Tibial artery (tissue), 4 donors: Measurements from ENCODE around the gene FGD4.
"Not testable (repeated sequence)": the region's sequence is repeated elsewhere in the genome, so short reads cannot be mapped to it uniquely, and the experiment has no call there.

Source experiments
- DNase-seq, 2 donors: peaks; one replicate each; pipeline ENCODE4 v3.0.0-alpha.2; 2019
- H3K27ac ChIP-seq, 2 donors: fragments of 200-600 bp; sonication (generic) in 1 of 2; 1 replicate in 1 of 2; 2 replicates in 1 of 2; pipeline ENCODE4 v1.5.1; 2018 to 2019; ENCODE audit warnings: mild to moderate bottlenecking in 1 of 2
- H3K27me3 ChIP-seq, 2 donors: fragments of 200-600 bp; sonication (generic) in 1 of 2; one replicate each; pipeline versions ENCODE4 v1.5.1 to v1.6.0; 2016 to 2019
- H3K36me3 ChIP-seq, 3 donors: fragments of 200-600 bp; sonication (generic) in 2 of 3; one replicate each; pipeline ENCODE4 v1.5.1; 2016 to 2019; ENCODE audit warnings: mild to moderate bottlenecking in 2 of 3
- H3K4me1 ChIP-seq, 4 donors: fragments of 200-600 bp; sonication (generic) in 2 of 4; 1 replicate in 3 of 4; 2 replicates in 1 of 4; pipeline ENCODE4 v1.5.1; 2016 to 2019
- H3K4me3 ChIP-seq, 2 donors: fragments of 200-600 bp; sonication (generic) in 1 of 2; 1 replicate in 1 of 2; 2 replicates in 1 of 2; pipeline ENCODE4 v1.5.1; 2018 to 2019; ENCODE audit warnings: mild to moderate bottlenecking in 2 of 2
- H3K9me3 ChIP-seq, 3 donors: fragments of 200-600 bp; sonication (generic) in 1 of 3; one replicate each; pipeline ENCODE4 v1.5.1; 2016 to 2019
- CTCF ChIP-seq, 2 experiments: fragments of 200-600 bp in 1 of 2; fragments of 450-650 bp in 1 of 2; IDR thresholded peaks; one replicate each; pipeline ENCODE4 v1.5.1; 2017 to 2019; ENCODE audit warnings: antibody characterized with exemption in 2 of 2, mild to moderate bottlenecking in 1 of 2, moderate library complexity in 1 of 2
- intact Hi-C: fragments of 100-400 bp; cut with DNase I; formaldehyde crosslinking; loops from one replicate; pipeline ENCODE4 v1.15.0; 2023; ENCODE audit warnings: low total_unique reads

FGD4 gene

GRCh38 chr12:32507942-32508320 is 108.6 kb downstream of the FGD4 start:
- Histone ChIP-seq H3K9me3 (no peaks in the 10 kb centered on the region), H3K27ac (no peak overlapping the region), H3K4me1 (peaks cover 0 to 17% (median 6%) of the 10 kb centered on the region in 4 donors), H3K36me3 (no peaks in the 10 kb centered on the region), H3K27me3 (no peaks in the 10 kb centered on the region), H3K4me3 (no peak overlapping the region)
- no peak for TF ChIP-seq CTCF (IDR thresholded peaks at IDR 0.05)
- intact Hi-C loops: no loop called here
- no peak for DNase-seq

DNA sequence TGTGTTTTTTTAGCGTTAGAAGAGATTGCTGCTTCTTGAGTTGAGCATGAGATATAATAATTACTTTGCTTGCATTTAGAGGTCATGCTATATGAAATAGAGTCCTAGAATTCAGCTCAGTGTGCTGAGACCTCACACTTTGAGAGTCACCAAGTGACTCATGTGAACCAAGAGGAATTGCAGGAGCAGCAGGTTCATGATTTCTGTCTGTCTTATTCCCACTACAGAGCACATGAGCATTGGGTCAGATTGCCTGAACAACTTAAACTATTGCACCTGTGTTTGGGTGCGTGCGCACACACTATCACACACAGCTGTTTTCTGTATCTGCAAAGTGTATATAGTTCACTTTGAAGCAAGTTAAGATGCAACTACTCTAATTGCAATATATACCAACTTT is 109.3 kb downstream of the FGD4 start:
- peaks cover 0 to 10% (median 3%) of the 10 kb centered on the region in 4 donors for H3K4me1 ChIP-seq
- no peak for DNase-seq
- no peaks in the 10 kb centered on the region for H3K36me3 ChIP-seq
- no peak for TF ChIP-seq CTCF (IDR thresholded peaks at IDR 0.05)
- no peak overlapping the region for H3K27ac ChIP-seq
- no peaks in the 10 kb centered on the region for H3K27me3 ChIP-seq
- no peaks in the 10 kb centered on the region for H3K9me3 ChIP-seq
- intact Hi-C loops: no loop called here
- no peak overlapping the region for H3K4me3 ChIP-seq

- no peak for DNase-seq
- intact Hi-C loops: no loop called here
- no peak for TF ChIP-seq CTCF (IDR thresholded peaks at IDR 0.05)
- H3K27ac ChIP-seq: no peak overlapping the region
- H3K4me1 ChIP-seq: peaks cover 0 to 6% (median 2%) of the 10 kb centered on the region in 4 donors
- H3K27me3 ChIP-seq: no peaks in the 10 kb centered on the region
- H3K9me3 ChIP-seq: no peaks in the 10 kb centered on the region
- no peaks in the 10 kb centered on the region for H3K36me3 ChIP-seq
- H3K4me3 ChIP-seq: no peak overlapping the region
These were observed 110.2 kb downstream of the FGD4 start for GRCh38 chr12:32509328-32510091.

- H3K9me3 ChIP-seq, H3K27me3 ChIP-seq, H3K4me3 ChIP-seq, DNase-seq, H3K36me3 ChIP-seq, intact Hi-C loops, H3K27ac ChIP-seq: not testable (repeated sequence)
- H3K4me1 ChIP-seq: peaks cover 0 to 11% (median 0%) of the 10 kb centered on the region in 4 donors
These were observed 112.6 kb downstream of the FGD4 start for GRCh38 chr12:32511976-32512375.

DNA sequence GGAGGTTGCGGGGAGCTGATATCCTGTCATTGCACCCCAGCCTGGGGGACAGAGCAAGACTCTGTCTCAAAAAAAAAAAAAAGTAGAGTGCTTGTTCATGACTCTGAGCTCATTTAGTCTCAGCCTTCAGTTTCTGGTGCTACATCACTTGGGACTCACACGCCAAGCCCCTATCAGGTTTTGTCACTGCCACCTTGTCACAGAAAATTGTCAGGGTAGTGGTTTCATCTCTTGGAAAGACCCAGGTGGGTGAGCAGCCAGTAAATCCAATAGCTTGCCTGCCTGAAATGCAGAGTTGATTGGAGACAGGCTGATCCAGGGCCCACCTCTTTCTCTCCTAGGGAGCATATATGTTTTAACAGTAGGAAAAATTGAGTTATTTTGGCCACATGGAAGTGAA is 113.0 kb downstream of the FGD4 start:
- no peaks in the 10 kb centered on the region for H3K9me3 ChIP-seq
- intact Hi-C loops: no loop called here
- no peak overlapping the region for H3K27ac ChIP-seq
- H3K4me1 ChIP-seq: peaks cover 0 to 11% (median 0%) of the 10 kb centered on the region in 4 donors
- H3K36me3 ChIP-seq: no peaks in the 10 kb centered on the region
- TF ChIP-seq CTCF (IDR thresholded peaks at IDR 0.05): no peak
- DNase-seq: no peak
- no peaks in the 10 kb centered on the region for H3K27me3 ChIP-seq
- H3K4me3 ChIP-seq: no peak overlapping the region

- H3K9me3 ChIP-seq: no peaks in the 10 kb centered on the region
- H3K36me3 ChIP-seq: no peaks in the 10 kb centered on the region
- intact Hi-C loops: no loop called here
- peaks cover 0 to 11% (median 0%) of the 10 kb centered on the region in 4 donors for H3K4me1 ChIP-seq
- H3K4me3 ChIP-seq: no peak overlapping the region
- no peak for TF ChIP-seq CTCF (IDR thresholded peaks at IDR 0.05)
- DNase-seq: no peak
- H3K27ac ChIP-seq: no peak overlapping the region
- no peaks in the 10 kb centered on the region for H3K27me3 ChIP-seq
These were observed 113.6 kb downstream of the FGD4 start for GRCh38 chr12:32512910-32513309.
